ENCODE data around the gene FNTB. TPM values are rescaled to one million over a fixed set of nuclear protein-coding genes. Genes with fewer than 3 reads are reported as not detected.

The FNTB gene
- total RNA-seq, 2 donors from 2014 or later, result 12.1 to 20.7 TPM

DNA sequence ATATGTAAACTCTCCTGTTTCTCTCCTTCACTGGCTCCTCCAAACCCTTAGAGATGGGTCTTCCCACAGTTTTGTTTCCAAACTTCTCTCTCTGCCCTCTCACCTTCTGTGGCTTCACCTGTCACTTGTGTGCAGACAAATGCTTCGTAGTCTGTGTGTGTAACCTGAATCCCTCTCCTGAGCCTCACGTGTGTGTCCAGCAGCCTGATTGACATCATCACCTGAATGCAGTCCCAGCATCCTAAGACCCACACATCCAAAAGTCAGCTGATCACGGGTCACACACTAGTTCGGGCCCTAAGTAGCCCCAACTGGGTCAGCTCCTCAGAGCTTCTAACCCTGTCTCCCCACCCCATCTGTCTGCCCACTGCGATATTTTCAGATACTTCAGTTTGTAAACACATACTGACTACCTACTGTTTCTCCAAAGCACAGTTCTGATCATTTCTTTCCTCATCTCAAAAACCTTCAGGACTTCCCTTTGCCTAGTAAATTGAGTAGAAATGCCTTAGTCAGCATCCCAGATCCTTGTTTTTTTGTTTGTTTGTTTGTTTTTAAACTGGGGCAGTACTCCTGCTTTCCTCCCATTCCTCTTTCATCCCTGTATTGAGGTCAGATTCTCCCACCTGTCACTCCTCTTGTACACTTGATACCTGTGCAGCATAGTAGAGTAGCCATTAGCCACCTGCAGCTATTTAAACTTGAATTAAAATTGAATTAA is 23.7 kb downstream of the FNTB start:
- Histone ChIP-seq H3K4me3 (no peak overlapping the region), H3K27me3 (no peaks in the 10 kb centered on the region), H3K36me3 (no peaks in the 10 kb centered on the region), H3K4me1 (no peaks in the 10 kb centered on the region), H3K9ac (ENCODE audit: low read depth in 2 of 2, low read length in 2 of 2) (no peak overlapping the region), H3K27ac (no peak overlapping the region), H3K9me3 (no peaks in the 10 kb centered on the region)
- TF ChIP-seq, protein P1, sequence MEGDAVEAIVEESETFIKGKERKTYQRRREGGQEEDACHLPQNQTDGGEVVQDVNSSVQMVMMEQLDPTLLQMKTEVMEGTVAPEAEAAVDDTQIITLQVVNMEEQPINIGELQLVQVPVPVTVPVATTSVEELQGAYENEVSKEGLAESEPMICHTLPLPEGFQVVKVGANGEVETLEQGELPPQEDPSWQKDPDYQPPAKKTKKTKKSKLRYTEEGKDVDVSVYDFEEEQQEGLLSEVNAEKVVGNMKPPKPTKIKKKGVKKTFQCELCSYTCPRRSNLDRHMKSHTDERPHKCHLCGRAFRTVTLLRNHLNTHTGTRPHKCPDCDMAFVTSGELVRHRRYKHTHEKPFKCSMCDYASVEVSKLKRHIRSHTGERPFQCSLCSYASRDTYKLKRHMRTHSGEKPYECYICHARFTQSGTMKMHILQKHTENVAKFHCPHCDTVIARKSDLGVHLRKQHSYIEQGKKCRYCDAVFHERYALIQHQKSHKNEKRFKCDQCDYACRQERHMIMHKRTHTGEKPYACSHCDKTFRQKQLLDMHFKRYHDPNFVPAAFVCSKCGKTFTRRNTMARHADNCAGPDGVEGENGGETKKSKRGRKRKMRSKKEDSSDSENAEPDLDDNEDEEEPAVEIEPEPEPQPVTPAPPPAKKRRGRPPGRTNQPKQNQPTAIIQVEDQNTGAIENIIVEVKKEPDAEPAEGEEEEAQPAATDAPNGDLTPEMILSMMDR (IDR thresholded peaks at IDR 0.05), result no peak
- intact Hi-C loops (cut with DNase I), result no loop called here
- no peak for DNase-seq

DNA sequence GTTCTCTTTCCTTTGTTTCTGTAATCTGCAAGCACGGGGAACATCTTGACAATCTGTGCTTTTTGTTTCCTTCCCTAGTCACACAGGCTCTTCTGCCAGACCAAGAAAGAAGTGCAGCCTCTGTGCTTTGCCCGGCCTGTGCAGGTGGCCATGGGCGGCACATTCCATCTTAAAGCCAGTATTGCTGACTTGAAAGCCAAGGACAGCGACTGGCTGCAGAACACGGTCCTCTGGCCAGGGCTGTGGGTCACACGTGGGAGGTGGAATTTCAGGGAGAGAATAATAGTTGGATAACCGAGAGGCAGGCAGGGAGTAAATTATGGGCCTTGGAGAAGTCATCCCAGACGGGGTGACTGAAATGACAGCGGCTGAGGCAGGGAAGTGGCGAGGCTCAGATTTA is 24.8 kb downstream of the FNTB start:
- no peaks in the 10 kb centered on the region for H3K36me3 ChIP-seq
- H3K9ac ChIP-seq (ENCODE audit: low read depth in 2 of 2, low read length in 2 of 2), result no peak overlapping the region
- no peaks in the 10 kb centered on the region for H3K9me3 ChIP-seq
- H3K4me1 ChIP-seq, result no peaks in the 10 kb centered on the region
- TF ChIP-seq, protein P1 (IDR thresholded peaks at IDR 0.05), result no peak
- H3K27ac ChIP-seq, result no peak overlapping the region
- H3K27me3 ChIP-seq, result no peaks in the 10 kb centered on the region
- no peak for DNase-seq
- intact Hi-C loops (cut with DNase I), result no loop called here
- H3K4me3 ChIP-seq, result no peak overlapping the region

DNA sequence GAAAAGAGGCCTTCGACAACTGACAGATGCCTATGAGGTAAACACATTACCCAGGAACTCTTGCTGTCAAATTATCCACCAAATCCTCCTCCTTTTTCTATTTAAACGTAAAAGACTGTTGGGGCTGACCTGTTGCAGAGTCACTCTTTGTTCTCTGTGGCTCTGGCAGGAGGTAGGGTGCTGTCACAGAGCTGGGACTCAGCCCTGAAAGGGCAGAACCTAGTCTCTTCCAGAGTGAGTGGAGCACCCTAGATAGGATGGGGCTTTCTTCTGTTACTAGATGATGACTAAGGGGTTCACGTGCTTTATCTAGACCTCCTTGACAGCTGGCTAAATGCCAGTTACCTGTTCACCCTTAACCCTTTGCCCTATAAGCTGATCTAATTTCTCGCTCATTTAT is 25.7 kb downstream of the FNTB start:
- no peak overlapping the region for H3K9ac ChIP-seq (ENCODE audit: low read depth in 2 of 2, low read length in 2 of 2)
- H3K9me3 ChIP-seq, result no peaks in the 10 kb centered on the region
- no peaks in the 10 kb centered on the region for H3K36me3 ChIP-seq
- no peak overlapping the region for H3K4me3 ChIP-seq
- intact Hi-C loops (cut with DNase I), result no loop called here
- no peaks in the 10 kb centered on the region for H3K27me3 ChIP-seq
- DNase-seq, result no peak
- TF ChIP-seq, protein P1 (IDR thresholded peaks at IDR 0.05), result no peak
- H3K27ac ChIP-seq, result no peak overlapping the region
- no peaks in the 10 kb centered on the region for H3K4me1 ChIP-seq

DNA sequence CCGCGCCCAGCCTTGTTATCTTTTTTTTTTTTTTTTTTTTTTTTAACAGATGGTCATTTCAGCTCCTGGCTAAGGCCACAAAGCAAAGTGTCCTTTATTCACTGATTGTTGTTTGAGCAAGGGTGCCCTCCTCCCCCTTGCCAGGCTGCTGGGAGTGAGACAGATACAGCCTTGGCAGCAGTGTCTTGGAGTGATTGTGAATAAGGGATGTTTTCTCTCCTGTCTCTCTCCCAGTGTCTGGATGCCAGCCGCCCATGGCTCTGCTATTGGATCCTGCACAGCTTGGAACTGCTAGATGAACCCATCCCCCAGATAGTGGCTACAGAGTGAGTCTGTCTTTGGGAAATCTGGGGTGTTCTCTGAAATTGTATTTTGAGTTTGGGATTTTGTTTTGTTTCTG is 28.7 kb downstream of the FNTB start:
- H3K9ac ChIP-seq (ENCODE audit: low read depth in 2 of 2, low read length in 2 of 2), result no peak overlapping the region
- no peak overlapping the region for H3K27ac ChIP-seq
- no peaks in the 10 kb centered on the region for H3K36me3 ChIP-seq
- TF ChIP-seq, protein P1 (IDR thresholded peaks at IDR 0.05), result no peak
- DNase-seq, result no peak
- no peaks in the 10 kb centered on the region for H3K9me3 ChIP-seq
- no peaks in the 10 kb centered on the region for H3K4me1 ChIP-seq
- intact Hi-C loops (cut with DNase I), result no loop called here
- no peak overlapping the region for H3K4me3 ChIP-seq
- no peaks in the 10 kb centered on the region for H3K27me3 ChIP-seq

DNA sequence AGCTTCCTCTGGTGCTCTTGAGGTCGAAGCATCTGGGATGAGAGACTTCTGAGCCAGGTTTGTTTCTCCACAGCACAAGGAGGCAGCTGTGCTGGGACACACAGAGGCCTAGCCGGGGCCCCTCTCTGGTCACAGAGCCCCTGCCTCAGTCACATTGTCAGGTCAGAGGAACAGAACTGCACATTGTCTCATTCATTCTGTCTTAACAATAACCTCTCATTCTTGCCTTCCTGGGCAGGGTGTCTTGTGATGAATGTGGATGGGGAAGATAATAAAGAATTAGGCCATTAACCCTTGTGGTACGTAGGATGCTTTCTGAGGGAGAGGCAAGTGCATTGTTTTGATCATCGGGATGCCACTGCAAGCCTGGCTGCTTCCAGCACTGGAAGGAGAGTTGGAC is 29.8 kb downstream of the FNTB start:
- Histone ChIP-seq H3K36me3 (no peaks in the 10 kb centered on the region), H3K4me1 (no peaks in the 10 kb centered on the region), H3K9me3 (no peaks in the 10 kb centered on the region), H3K4me3 (no peak overlapping the region), H3K27me3 (no peaks in the 10 kb centered on the region), H3K27ac (no peak overlapping the region), H3K9ac (ENCODE audit: low read depth in 2 of 2, low read length in 2 of 2) (no peak overlapping the region)
- intact Hi-C loops (cut with DNase I), result no loop called here
- no peak for DNase-seq
- TF ChIP-seq, protein P1 (IDR thresholded peaks at IDR 0.05), result no peak

All from colonic mucosa (tissue), 4 donors.